Measurements from ENCODE around the gene GPR146. TPM values are rescaled to one million over a fixed set of nuclear protein-coding genes. Genes with fewer than 3 reads are reported as not detected.

The GPR146 gene
- total and polyA plus RNA-seq, 2 experiments from 2014 or later = 4.3 to 9.7 TPM

DNA sequence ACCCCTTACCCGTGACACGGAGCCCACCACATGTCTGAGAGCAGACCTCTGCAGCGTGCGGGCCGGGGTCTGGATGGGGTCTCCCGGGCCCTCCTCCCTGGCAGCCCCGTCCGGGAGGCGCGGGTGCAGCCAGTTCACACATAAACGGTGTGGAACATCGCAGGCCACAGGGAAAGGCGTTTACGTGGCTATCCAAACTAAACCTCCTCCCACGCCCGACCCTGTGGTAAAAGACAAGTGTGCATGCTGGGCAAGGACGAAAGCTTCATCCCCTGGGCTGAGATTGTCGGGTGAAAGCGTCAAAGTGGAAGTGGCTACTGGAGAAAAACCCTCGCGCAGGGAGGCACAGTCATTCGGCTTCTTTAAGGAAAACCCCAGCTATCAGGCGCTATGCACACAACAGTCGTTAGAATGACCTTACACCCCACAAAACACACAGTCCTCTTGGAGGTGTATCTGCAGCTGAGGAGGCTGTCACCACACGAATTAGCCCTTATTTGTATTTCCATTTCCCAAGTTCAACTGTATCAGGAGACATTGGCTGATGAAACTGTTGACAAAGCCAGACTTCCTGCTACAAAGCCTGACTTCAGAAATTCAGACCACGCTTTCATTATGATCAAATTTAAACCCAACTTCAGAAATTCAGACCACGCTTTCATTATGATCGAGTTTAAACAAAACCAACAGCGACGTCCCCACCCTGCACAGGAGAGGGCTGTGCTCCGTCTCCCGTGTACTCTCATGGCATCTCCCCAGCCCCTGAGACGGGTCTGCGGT lies 58.9 kb downstream of the GPR146 start:
- WGBS, 2 experiments (ENCODE audit: low coverage in 1 of 2, low lambda C conversion rate in 2 of 2, missing lambda C conversion rate in 2 of 2) = 94 to 95% methylated on average over 32 to 34 of the region's 34 CpGs
- TF ChIP-seq EZH2 (IDR thresholded peaks at IDR 0.05; ENCODE audit: insufficient read depth, poor library complexity, severe bottlenecking) (no peak), EZH2phosphoT487 (IDR thresholded peaks at IDR 0.05; ENCODE audit: insufficient read depth, low read depth) (no peak)
- Histone ChIP-seq H2AFZ (no peak overlapping the region), H3K9me2 (ENCODE audit: insufficient read depth) (no peaks in the 10 kb centered on the region), H3K4me3 (no peak overlapping the region), H3K9ac (no peak overlapping the region), H3K4me2 (ENCODE audit: unreplicated experiment) (no peak overlapping the region), H3F3A (ENCODE audit: insufficient read depth) (no peaks in the 10 kb centered on the region), H3K27ac (no peak overlapping the region), H3K9me3 (ENCODE audit: low read depth) (no peaks in the 10 kb centered on the region), H3K36me3 (ENCODE audit: low read depth) (no peaks in the 10 kb centered on the region), H3K79me2 (ENCODE audit: insufficient read depth) (no peaks in the 10 kb centered on the region), H3K4me1 (ENCODE audit: insufficient read depth) (no peaks in the 10 kb centered on the region), H4K20me1 (ENCODE audit: insufficient read depth) (no peaks in the 10 kb centered on the region), H3K27me3 (replicated peaks; ENCODE audit: insufficient read depth) (no peaks in the 10 kb centered on the region)
- DNase-seq = no peak
- in situ Hi-C loops (cut with MboI) = no loop called here

DNA sequence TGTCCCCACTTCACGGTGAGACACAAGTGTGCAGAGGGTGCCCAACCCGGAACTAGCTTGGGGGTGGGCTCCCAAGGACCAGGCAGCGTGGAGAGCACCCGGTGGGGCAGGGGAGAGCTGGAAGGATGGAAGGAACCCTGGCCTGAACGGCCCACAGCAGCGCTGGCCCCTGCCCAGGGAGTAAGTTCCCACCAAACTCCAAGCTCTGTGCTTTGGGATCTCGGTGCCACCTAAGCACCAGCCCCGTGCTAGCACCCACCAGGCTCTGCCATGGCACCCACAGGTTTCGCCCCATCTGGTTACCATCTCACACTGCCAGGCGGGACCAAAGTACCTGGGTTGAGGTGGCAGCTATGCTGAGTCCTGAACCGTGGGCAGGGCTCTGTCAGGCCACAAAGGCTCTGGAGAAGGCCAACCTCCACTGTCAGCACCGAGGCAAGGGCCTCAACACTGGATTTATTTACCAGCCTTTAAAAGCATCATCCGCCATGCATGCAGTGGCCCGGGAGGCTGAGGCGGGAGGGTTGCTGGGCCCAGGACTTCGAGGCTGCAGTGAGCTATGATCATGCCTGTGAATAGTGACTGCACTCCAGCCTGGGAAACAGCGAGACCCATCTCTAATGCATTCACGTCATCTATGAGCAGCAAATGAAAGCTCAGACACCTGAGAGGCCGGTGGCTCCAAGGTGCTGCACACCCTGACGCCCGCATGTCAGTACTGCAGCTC lies 59.6 kb downstream of the GPR146 start:
- TF ChIP-seq EZH2 (IDR thresholded peaks at IDR 0.05; ENCODE audit: insufficient read depth, poor library complexity, severe bottlenecking) (no peak), EZH2phosphoT487 (IDR thresholded peaks at IDR 0.05; ENCODE audit: insufficient read depth, low read depth) (no peak)
- H3F3A ChIP-seq (ENCODE audit: insufficient read depth) = no peaks in the 10 kb centered on the region

DNA sequence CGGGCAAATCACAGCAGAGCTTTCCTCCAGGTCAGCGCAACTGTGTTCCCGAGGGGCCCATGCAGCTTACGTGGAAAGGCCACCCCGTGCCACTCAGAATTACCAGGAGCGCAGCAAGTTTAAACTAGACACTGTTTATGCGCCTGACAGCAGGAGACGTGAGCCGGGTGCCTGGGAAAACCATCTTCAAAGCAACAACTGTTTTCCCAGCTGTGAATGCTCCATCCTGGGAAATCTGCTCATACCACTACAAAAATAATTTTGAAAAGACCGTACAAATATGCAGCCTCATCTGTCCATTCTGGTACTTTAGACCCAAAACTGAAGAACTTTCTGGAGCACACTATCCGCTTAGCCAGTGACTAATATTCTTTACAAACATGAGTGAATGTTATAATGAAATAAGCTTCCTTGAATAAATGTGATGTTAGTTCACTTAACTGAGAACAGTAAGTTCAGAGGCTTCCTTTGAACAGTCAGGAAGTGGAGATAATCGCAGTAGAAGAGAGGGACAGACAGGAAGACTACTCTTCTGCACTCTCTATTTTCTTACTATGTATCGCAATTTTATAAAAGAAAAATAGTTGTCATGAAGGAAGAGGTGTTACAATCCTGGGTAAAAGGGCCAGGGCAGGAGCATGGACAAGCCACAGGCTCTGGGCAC lies 60.3 kb downstream of the GPR146 start:
- no peak overlapping the region for H3K9ac ChIP-seq
- WGBS, 2 experiments (ENCODE audit: low coverage in 1 of 2, low lambda C conversion rate in 2 of 2, missing lambda C conversion rate in 2 of 2) = 91 to 94% methylated on average over 13 of the region's 13 CpGs
- in situ Hi-C loops (cut with MboI) = no loop called here

More for the DNA sequence above, 59.6 kb downstream of the GPR146 start:
- Histone ChIP-seq H3K9me3 (ENCODE audit: low read depth) (no peaks in the 10 kb centered on the region), H3K4me2 (ENCODE audit: unreplicated experiment) (no peak overlapping the region), H3K9ac (no peak overlapping the region), H3K9me2 (ENCODE audit: insufficient read depth) (no peaks in the 10 kb centered on the region), H4K20me1 (ENCODE audit: insufficient read depth) (no peaks in the 10 kb centered on the region), H3K36me3 (ENCODE audit: low read depth) (no peaks in the 10 kb centered on the region), H3K27ac (no peak overlapping the region), H3K27me3 (replicated peaks; ENCODE audit: insufficient read depth) (no peaks in the 10 kb centered on the region), H3K79me2 (ENCODE audit: insufficient read depth) (no peaks in the 10 kb centered on the region), H2AFZ (no peak overlapping the region), H3K4me3 (no peak overlapping the region), H3K4me1 (ENCODE audit: insufficient read depth) (no peaks in the 10 kb centered on the region)
- 83 to 85% methylated on average over 18 to 21 of the region's 21 CpGs for WGBS, 2 experiments (ENCODE audit: low coverage in 1 of 2, low lambda C conversion rate in 2 of 2, missing lambda C conversion rate in 2 of 2)
- DNase-seq = no peak
- in situ Hi-C loops (cut with MboI) = no loop called here

DNA sequence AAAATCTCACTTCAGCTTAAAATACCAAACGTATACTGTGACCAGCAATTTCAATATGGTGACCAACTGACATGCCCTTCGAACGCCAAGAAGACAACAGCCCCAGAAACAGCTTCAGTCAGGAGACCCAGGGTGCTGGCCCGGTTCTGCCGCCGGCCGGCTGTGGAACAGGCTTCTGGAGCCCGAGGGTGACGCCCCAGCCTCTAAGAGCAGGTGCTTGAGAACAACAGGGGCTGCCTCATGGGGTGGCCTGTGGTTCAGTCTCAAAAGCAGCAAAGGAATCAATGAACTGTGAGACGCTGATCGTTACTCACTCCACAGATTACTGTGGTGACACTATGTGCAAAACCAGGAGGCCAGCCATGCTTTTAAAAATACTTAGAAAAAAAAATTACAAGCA lies 60.8 kb downstream of the GPR146 start:
- 88 to 92% methylated on average over 11 of the region's 11 CpGs for WGBS, 2 experiments (ENCODE audit: low coverage in 1 of 2, low lambda C conversion rate in 2 of 2, missing lambda C conversion rate in 2 of 2)
- H3K4me2 ChIP-seq (ENCODE audit: unreplicated experiment) = no peak overlapping the region
- H3K27ac ChIP-seq = no peak overlapping the region
- DNase-seq = no peak
- H2AFZ ChIP-seq = no peak overlapping the region
- H3K4me3 ChIP-seq = no peak overlapping the region
- H4K20me1 ChIP-seq (ENCODE audit: insufficient read depth) = no peaks in the 10 kb centered on the region
- no peaks in the 10 kb centered on the region for H3K4me1 ChIP-seq (ENCODE audit: insufficient read depth)
- no peaks in the 10 kb centered on the region for H3K9me3 ChIP-seq (ENCODE audit: low read depth)
- no peaks in the 10 kb centered on the region for H3K27me3 ChIP-seq (replicated peaks; ENCODE audit: insufficient read depth)
- no peaks in the 10 kb centered on the region for H3K9me2 ChIP-seq (ENCODE audit: insufficient read depth)
- H3K36me3 ChIP-seq (ENCODE audit: low read depth) = no peaks in the 10 kb centered on the region
- no peak for TF ChIP-seq EZH2phosphoT487 (IDR thresholded peaks at IDR 0.05; ENCODE audit: insufficient read depth, low read depth)
- TF ChIP-seq EZH2 (IDR thresholded peaks at IDR 0.05; ENCODE audit: insufficient read depth, poor library complexity, severe bottlenecking) = no peak
- no peaks in the 10 kb centered on the region for H3F3A ChIP-seq (ENCODE audit: insufficient read depth)
- H3K79me2 ChIP-seq (ENCODE audit: insufficient read depth) = no peaks in the 10 kb centered on the region
- in situ Hi-C loops (cut with MboI) = no loop called here
- no peak overlapping the region for H3K9ac ChIP-seq

More for the DNA sequence above, 60.3 kb downstream of the GPR146 start:
- Histone ChIP-seq H3F3A (ENCODE audit: insufficient read depth) (no peaks in the 10 kb centered on the region), H3K36me3 (ENCODE audit: low read depth) (no peaks in the 10 kb centered on the region), H3K9me3 (ENCODE audit: low read depth) (no peaks in the 10 kb centered on the region), H3K4me2 (ENCODE audit: unreplicated experiment) (no peak overlapping the region), H3K79me2 (ENCODE audit: insufficient read depth) (no peaks in the 10 kb centered on the region), H2AFZ (no peak overlapping the region), H3K4me3 (no peak overlapping the region), H3K27me3 (replicated peaks; ENCODE audit: insufficient read depth) (no peaks in the 10 kb centered on the region), H4K20me1 (ENCODE audit: insufficient read depth) (no peaks in the 10 kb centered on the region), H3K27ac (no peak overlapping the region), H3K4me1 (ENCODE audit: insufficient read depth) (no peaks in the 10 kb centered on the region), H3K9me2 (ENCODE audit: insufficient read depth) (no peaks in the 10 kb centered on the region)
- no peak for DNase-seq
- TF ChIP-seq EZH2phosphoT487 (IDR thresholded peaks at IDR 0.05; ENCODE audit: insufficient read depth, low read depth) (no peak), EZH2 (IDR thresholded peaks at IDR 0.05; ENCODE audit: insufficient read depth, poor library complexity, severe bottlenecking) (no peak)

All from GM23248 (cell line).